PC-3 (cell line): Measurements from ENCODE around the gene BHLHE40. TPM values are rescaled to one million over a fixed set of nuclear protein-coding genes. Genes with fewer than 3 reads are reported as not detected.

ENCODE experiments used
- ATAC-seq: fragments of 200-7000 bp; cut with Tn5 transposase; 2 replicates; pipeline ENCODE4 v1.9.1; 2020; ENCODE audit warnings: mild to moderate bottlenecking, moderate library complexity
- BruUV-seq: library from RNA; stranded (reverse); fragments of 400-500 nt; replicated peaks from 2 replicates; lab custom pipeline; 2021; lab: Mats Ljungman, UMichigan
- CTCF ChIA-PET: fragments of 300-600 bp; sonication (Branson Sonifier 250); formaldehyde crosslinking; loops from one replicate; lab custom pipeline; 2022; ENCODE audit warnings: antibody characterized with exemption; lab: Charles Lee
- POLR2A ChIA-PET: fragments of 300-600 bp; sonication (Branson Sonifier 250); formaldehyde crosslinking; loops from one replicate; lab custom pipeline; 2022; ENCODE audit warnings: antibody characterized with exemption; ENCODE audit not compliant: unreplicated experiment; lab: Charles Lee
- DNase-seq: peaks from one replicate; pipeline ENCODE4 v3.0.0-alpha.2; 2015
- H2AFZ ChIP-seq: fragments of 300-600 bp; sonication (generic); 2 replicates; pipeline ENCODE4 v1.6.0; 2016; ENCODE audit warnings: antibody characterized with exemption, low read length
- H3F3A ChIP-seq: fragments of 300-600 bp; sonication (generic); one replicate; pipeline ENCODE4 v1.6.0; 2017; ENCODE audit warnings: antibody characterized with exemption, low read length, control low read depth, mild to moderate bottlenecking; ENCODE audit not compliant: unreplicated experiment
- H3K27ac ChIP-seq: fragments of 300-600 bp; sonication (generic); 2 replicates; pipeline ENCODE4 v1.5.1; 2016; ENCODE audit warnings: mild to moderate bottlenecking, low read length
- H3K27me3 ChIP-seq: fragments of 300-600 bp; sonication (generic); 2 replicates; pipeline ENCODE4 v1.6.1; 2016; ENCODE audit warnings: low read length, mixed read lengths
- H3K36me3 ChIP-seq: fragments of 300-600 bp; sonication (generic); 2 replicates; pipeline ENCODE4 v1.6.1; 2016; ENCODE audit warnings: low read depth, mixed run types, low read length, mixed read lengths
- H3K4me1 ChIP-seq: fragments of 300-600 bp; sonication (generic); 2 replicates; pipeline ENCODE4 v1.5.1; 2016; ENCODE audit warnings: low read length; ENCODE audit not compliant: insufficient read depth
- H3K4me2 ChIP-seq: fragments of 300-600 bp; sonication (generic); 2 replicates; pipeline ENCODE4 v1.6.0; 2016; ENCODE audit warnings: low read length
- H3K4me3 ChIP-seq: fragments of 300-600 bp; sonication (generic); 2 replicates; pipeline ENCODE4 v1.5.1; 2016; ENCODE audit warnings: mild to moderate bottlenecking, low read length, mixed read lengths
- H3K79me2 ChIP-seq: fragments of 300-600 bp; sonication (generic); 2 replicates; pipeline ENCODE4 v1.6.1; 2017; ENCODE audit warnings: low read length, mixed read lengths
- H3K9ac ChIP-seq: fragments of 300-600 bp; sonication (generic); 2 replicates; pipeline ENCODE4 v1.6.0; 2016; ENCODE audit warnings: mild to moderate bottlenecking, low read length
- H3K9me2 ChIP-seq: fragments of 300-600 bp; sonication (generic); replicated peaks from 2 replicates; pipeline ENCODE4 v1.6.1; 2016; ENCODE audit warnings: mixed run types, low read length, mixed read lengths
- H3K9me3 ChIP-seq: fragments of 300-600 bp; sonication (generic); 2 replicates; pipeline ENCODE4 v1.6.1; 2016; ENCODE audit warnings: low read length, mixed read lengths
- H4K20me1 ChIP-seq: fragments of 300-600 bp; sonication (generic); 2 replicates; pipeline ENCODE4 v1.6.1; 2016; ENCODE audit warnings: low read length, mixed read lengths
- CTCF ChIP-seq: fragments of 300-600 bp; sonication (generic); conservative IDR thresholded peaks from 2 replicates; pipeline ENCODE4 v1.5.1; 2017; ENCODE audit warnings: antibody characterized with exemption, low read depth, mild to moderate bottlenecking, low read length
- EZH2 ChIP-seq: fragments of 300-600 bp; sonication (generic); IDR thresholded peaks from one replicate; pipeline ENCODE4 v1.6.1; 2017; ENCODE audit warnings: antibody characterized with exemption, mild to moderate bottlenecking, low read length; ENCODE audit not compliant: unreplicated experiment
- EZH2phosphoT487 ChIP-seq: fragments of 300-600 bp; sonication (generic); IDR thresholded peaks from 2 replicates; pipeline ENCODE4 v1.6.1; 2018; ENCODE audit warnings: mild to moderate bottlenecking, antibody characterized with exemption, low read length, borderline replicate concordance
- intact Hi-C: fragments of 100-400 bp; cut with micrococcal nuclease; formaldehyde crosslinking; loops from 2 replicates; pipeline ENCODE4 v1.9.0; 2023
- total RNA-seq: library from RNA; depleted of rRNA; stranded (reverse); fragments of >200 nt; gene quantifications from 2 replicates; pipeline ENCODE4 v1.2.3, GENCODE V29; 2014

BHLHE40 gene
- total RNA-seq, 1 experiment from 2014 or later, result 256 TPM

DNA sequence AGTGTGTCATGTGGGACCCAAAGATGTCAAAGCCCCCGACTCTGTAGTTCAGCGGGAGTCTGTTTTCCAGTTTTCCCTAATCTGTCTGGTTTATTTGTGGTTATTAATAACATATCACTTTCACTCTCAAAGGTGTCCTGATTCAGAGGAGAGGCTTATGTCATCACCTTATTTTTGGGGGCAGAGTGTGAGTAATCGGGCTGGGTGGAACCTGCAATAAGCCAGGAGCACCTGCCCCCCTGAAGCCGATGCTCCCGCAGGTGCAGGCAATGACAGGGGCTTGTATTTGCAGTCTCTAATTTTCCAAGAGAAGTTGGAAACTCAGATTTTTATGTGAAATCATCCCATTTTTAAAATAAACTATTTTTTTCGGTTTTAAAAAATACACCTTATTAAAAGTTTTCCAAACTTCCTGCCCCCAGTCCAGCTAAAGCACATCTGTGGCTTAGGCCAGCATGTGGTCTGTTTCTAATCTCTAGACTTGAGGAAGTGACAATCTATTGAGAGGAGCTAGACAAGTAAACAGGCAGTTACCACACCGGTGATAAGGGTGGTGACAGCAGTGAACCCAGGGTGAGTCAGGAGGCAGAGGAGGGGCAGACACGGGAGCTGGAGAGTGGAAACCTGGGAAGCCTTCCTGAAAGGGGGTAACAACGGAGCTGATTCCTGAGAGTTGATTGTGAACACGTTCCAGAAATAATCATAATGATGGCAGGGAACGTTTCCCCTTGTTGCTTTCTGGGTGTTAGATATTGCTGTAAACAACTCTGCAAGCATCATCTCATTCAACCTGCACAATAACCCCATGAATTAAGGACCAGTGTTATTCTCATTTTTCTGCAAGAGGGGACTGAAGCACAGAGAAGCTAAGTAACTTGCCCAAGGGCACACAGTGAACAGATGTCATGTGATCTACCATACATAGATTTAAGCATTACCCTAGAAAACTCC, 37.2 kb downstream of the BHLHE40 start:
- H3K79me2 ChIP-seq, result no peaks in the 10 kb centered on the region
- H3K4me2 ChIP-seq, result peak overlapping the region; percentile 50
- DNase-seq (peak; percentile 75), ATAC-seq (peak; percentile 57)
- no peak overlapping the region for H2AFZ ChIP-seq
- no peaks in the 10 kb centered on the region for H3K9me3 ChIP-seq
- H3K9ac ChIP-seq, result peak overlapping the region; percentile 48
- peak overlapping the region; percentile 71 for H3K27ac ChIP-seq
- peaks cover 58% of the 10 kb centered on the region for H3K4me1 ChIP-seq
- no peak overlapping the region for H3K4me3 ChIP-seq
- no peak for TF ChIP-seq EZH2phosphoT487
- no peak for TF ChIP-seq CTCF
- TF ChIP-seq EZH2, result no peak
- CTCF ChIA-PET, result no interaction called here
- H3K36me3 ChIP-seq, result no peaks in the 10 kb centered on the region
- no peaks in the 10 kb centered on the region for H3K9me2 ChIP-seq
- BruUV-seq, result no TSS peak
- intact Hi-C loops, result no loop called here
- no peaks in the 10 kb centered on the region for H4K20me1 ChIP-seq
- H3K27me3 ChIP-seq, result no peaks in the 10 kb centered on the region
- POLR2A ChIA-PET, result interaction anchor here (1.0 kb wide), 1 partner anchor 21 kb away, joined by 5 read pairs; no protein-coding TSS in a partner anchor
- H3F3A ChIP-seq, result no peaks in the 10 kb centered on the region

DNA sequence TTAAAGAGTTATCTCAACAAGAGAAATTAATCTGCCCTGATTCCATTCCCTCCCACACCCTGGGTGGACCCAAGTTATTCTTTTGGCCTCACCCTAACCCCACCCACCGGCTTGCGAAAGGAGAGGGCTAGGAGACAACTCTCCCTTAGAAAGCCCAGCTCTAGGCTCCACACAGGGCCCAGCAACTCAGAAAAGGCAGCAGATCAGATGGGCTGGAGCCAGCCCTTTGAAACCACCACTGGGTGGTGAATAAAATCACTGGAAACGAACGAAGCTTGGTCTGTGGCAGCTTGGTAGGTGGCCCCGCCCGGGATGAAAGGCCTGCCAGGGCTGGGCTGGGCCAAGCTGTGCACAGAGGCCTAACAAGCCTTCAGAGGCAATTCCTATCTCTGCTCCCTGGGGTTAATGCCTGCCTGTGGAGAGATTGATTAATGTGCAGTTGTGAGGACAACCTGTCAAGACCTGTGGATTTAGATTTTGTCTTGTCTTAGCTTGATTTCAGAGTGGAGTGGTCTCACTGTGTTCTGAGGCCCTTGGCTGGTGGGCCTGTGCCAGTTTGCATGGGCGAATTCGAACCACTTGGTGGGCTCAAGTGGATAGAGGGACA, 38.8 kb downstream of the BHLHE40 start:
- intact Hi-C loops, result no loop called here
- ATAC-seq (peak; percentile 25), DNase-seq (peak; percentile 64)
- Histone ChIP-seq H3K4me2 (0 out of 2 replicates have a peak overlapping the region, but pooled peaks have one; percentile 2), H3F3A (peaks cover 12% of the 10 kb centered on the region), H3K4me3 (no peak overlapping the region), H3K79me2 (no peaks in the 10 kb centered on the region), H3K9me2 (no peaks in the 10 kb centered on the region), H2AFZ (0 out of 2 replicates have a peak overlapping the region, but pooled peaks have one; percentile 1), H3K27ac (peak overlapping the region; percentile 71), H3K27me3 (no peaks in the 10 kb centered on the region), H3K4me1 (peaks cover 63% of the 10 kb centered on the region), H4K20me1 (no peaks in the 10 kb centered on the region), H3K9me3 (no peaks in the 10 kb centered on the region), H3K9ac (peak overlapping the region; percentile 39), H3K36me3 (no peaks in the 10 kb centered on the region)
- no TSS peak for BruUV-seq
- CTCF ChIA-PET, result interaction anchor here (1.0 to 1.5 kb wide), 2 partner anchors 34 to 306 kb away, joined by 3 read pairs; no protein-coding TSS in a partner anchor
- TF ChIP-seq CTCF, result no peak
- TF ChIP-seq EZH2, result no peak
- no peak for TF ChIP-seq EZH2phosphoT487
- POLR2A ChIA-PET, result interaction anchor here (0.9 kb wide), 2 partner anchors 32 to 39 kb away, joined by 4 to 5 read pairs; partner anchors contain the start of gene BHLHE40
